KBM-7 (cell line): ENCODE results near the gene NDST1.

Experiments used
- DNase-seq: peaks from one replicate; pipeline ENCODE4 v3.0.0-alpha.2; 2015
- in situ Hi-C: fragments of 300-500 bp; cut with MboI; formaldehyde crosslinking; loops from 2 replicates; pipeline ENCODE4 v1.14.3; 2020; ENCODE audit warnings: low sequenced_read_pairs, low pct_unique_long_range_greater_than_20kb, mixed read lengths

Gene NDST1

DNA sequence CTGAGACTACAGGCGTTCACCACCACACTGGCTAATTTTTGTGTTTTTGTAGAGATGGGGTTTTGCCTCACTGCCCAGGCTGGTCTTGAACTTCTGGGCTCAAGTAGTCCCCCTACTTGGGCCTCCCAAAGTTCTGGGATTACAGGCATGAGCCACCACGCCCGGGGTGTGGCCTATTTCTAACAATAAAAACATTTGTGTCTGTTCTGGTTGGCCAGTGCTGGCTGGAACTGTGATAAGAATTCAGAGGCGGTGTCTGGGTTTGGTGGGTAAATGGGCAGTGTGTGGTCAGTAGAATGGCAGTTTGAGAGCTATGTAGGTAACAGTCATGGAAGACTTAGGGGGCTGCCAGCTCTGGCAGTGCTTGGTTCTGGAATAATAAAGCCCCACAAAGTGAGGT is 85.7 kb downstream of the NDST1 start:
- no peak for DNase-seq
- in situ Hi-C loops: no loop called here

DNA sequence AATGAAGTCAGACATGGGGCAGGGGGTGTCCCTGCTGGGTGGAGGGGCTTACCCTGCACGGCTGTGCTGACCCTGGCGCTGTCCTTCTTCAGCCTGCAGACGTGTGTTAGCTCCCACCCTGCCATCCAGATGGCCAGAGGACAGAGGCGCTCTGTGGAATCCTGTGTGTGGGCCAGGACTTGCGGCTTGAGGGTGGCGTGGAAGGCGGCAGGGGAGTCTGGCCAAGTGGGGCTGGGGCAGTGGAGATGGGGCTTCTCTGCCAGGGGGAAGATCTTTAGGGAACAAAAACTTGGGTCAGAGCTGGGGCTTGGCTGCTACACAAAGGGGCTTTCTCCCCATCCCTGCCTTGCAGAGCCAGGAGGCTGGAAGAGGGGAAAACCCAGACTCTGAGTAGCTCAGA is 86.1 kb downstream of the NDST1 start:
- in situ Hi-C loops: no loop called here

DNA sequence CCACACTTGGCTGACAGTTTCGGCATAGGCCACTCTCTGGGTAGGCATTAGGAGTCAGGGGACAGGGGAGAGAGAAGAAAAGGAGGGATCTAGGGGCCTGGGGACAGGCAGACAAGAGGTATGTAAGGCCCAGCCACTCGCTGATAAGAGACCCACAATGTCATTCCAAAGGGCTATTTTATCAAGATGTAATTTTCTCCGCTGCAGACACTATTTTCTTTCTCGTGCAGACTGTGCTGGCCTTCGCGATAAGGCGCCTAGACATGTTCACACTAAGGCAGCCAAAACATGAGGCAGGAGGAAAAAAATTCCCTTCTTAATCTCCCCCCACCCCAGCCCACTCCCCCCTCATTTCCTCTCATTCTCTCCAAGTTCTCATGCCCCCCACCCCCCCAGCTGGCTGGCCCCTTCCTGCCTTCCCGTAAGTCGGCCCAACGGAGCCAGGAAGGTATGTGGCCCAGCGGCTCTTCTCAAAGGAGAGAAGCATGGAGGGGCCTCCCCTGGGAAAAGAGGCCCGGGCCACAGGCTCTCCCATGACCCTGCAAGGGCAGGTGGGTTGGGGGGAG is 87.6 kb downstream of the NDST1 start:
- no peak for DNase-seq
- in situ Hi-C loops: no loop called here

More for the DNA sequence above, 86.1 kb downstream of the NDST1 start:
- DNase-seq: no peak

DNA sequence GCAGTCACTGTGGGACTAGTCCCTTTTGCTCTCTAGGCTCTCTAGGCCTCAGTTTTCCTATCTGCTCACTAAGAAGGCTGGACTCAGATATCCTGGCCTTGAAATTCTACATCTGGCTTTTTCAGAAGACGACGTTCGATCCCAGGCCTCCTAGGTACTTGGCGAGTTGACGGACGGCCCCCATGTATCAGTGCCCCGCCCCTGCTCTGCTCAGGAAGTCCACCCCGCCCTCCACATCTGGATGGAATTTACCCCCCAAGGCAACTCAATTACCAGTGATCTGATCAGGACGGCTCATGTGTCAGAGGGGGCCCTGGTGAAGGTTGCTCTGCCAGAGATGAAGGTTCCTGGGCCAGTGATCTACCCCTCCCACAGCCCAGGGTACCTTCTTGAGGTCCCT is 88.4 kb downstream of the NDST1 start:
- in situ Hi-C loops: no loop called here
- no peak for DNase-seq

DNA sequence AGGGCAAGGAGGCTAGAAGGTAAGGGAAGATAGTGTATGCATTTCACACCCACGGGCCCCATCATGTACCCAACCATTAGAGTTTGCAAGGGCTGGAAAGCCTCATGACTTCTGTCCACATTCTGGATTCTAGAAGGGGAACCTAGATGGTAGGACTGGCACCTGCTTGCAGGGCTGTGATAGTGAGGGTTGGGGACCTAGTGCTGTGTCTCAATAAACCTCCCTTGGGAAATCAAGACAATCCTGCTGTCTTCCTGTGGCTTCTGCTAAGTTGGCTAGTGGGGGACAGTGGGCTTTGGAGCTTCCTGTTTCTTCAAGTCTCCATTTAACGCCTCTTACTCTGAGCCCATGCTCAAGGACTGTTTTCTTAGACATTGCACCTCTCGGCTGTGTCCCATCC is 88.9 kb downstream of the NDST1 start:
- in situ Hi-C loops: no loop called here
- peak; percentile 27 for DNase-seq

DNA sequence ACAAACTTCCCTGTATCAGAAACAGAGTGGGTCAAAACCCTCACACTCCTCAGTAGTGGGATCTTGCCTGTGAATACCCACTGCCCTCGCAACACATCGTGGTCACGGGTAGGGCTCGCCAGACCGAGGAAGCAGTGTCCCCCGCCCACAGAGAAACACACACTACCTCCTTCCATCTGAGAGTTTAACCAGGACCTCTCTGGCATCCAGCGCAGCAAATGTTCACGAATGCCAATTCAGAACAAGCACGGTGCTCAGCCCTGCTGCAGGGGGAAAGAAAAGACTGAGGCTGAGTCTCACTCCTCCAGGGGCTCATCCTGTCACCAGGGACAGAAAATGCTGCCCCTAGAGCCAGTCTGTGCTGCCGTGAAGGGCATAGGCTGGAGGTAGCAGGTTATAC is 90.1 kb downstream of the NDST1 start:
- in situ Hi-C loops: no loop called here

DNA sequence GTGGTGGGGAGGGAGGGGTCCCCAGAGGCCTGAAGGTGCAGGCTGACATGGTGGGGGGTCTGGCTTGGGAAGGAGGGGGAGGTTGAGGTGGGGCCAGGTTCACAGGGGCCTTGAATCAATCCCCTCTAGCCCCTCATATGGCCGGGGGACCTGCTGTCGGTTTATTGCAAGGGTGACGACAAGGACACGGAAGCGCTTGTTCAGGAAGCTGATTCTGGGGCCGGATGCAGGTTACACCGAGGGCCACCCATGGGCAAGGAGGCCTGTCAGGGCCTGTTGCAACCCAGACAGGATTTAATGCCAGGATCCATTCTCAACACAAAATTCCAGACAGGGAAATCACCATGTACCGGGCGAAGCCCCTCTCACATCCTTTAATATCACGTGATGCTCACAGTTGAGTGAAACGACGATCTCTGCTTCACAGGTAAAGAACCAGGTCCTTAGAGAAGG is 90.9 kb downstream of the NDST1 start:
- no peak for DNase-seq
- in situ Hi-C loops: no loop called here

More for the DNA sequence above, 90.1 kb downstream of the NDST1 start:
- no peak for DNase-seq

DNA sequence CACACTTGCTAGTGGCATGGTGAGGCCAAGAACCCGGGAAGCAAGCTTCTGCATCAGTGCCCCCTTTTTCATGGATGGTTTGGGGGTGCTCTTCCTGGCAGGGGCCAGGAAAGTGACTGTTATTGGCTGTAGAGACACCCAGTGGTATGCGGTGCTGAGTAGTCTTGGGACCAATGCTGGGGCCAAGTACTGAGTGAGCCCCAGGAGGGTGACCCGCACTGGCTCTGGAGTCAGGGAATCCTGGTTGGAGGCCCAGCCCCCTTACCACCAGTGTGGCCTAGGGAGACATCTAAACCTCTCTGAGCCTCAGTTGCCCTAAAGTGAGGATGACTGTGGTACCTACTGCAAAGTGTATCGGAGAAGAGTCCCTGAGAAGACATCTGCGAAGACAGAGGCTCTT is 91.3 kb downstream of the NDST1 start:
- in situ Hi-C loops: no loop called here
- DNase-seq: no peak

DNA sequence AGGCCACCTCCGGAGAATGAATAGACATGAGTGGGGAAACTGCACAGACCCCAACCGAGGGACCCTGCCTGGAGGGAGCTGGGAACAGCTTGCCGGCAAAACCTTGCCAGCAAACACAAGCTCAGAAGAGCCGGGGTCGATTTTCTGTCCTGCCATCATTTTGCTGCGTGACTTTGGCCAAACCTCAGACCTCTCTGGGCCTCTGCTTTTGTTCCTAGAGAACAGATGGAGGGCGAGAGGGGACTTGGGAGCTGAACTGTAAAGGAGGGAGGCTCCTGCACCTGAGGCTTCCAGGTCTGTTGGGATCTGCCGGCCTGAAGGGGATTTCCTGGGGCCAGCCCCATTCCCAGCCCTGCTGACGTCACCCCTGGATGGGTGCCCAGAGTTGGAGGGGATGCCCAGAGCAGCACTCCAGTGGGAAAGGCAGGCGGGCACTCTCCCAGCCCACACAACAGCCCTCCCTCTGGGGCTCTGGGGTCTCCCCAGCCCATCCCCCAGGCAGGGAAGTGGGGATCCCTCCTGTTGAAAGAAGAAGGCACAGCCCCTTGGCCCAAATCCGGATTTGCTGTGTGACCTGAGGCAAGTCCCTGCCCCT is 92.1 kb downstream of the NDST1 start:
- in situ Hi-C loops: no loop called here
- no peak for DNase-seq

DNA sequence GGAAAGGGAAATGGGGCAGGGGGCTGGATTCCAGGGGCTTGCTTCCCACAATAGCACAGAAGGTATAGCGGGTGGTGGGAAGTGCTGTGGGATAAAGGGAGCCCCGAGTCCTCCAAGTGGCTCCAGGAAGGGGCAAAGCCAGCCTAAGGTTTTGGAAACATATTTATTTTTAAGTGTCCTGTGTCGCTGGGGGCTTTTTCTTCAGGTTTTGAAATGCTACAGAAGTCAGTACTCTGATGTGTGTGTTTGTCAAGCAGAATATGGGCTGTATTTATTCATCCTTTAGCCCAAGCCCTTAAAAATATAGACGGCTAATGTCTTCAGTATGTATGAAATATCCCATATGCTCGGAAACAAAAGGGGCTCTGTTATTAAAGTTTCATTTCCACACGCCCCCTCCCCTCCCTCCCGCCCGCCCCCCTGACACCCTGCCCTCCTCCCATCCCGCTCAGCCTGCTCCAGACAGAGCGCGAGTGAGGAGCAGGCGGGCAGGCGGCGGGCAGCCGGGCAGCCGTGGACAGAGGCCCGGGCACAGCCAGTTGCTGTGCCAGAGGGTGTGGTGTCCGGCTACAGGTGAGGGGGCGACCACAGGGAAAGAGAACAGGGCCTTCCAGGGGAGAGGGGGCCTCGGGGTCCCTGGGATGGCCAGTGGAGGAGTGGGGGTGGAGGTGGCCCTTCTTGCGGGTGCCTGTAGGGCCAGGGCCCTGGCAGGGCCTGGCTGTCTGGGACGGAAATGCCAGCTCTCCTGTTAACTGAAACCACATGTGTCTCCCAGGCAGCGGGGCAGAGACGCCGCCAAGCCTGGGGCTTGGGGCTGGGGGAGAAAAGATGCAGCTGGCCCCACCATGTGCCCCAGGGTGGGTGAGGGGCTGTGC is 92.9 kb downstream of the NDST1 start:
- in situ Hi-C loops: no loop called here
- DNase-seq: no peak

DNA sequence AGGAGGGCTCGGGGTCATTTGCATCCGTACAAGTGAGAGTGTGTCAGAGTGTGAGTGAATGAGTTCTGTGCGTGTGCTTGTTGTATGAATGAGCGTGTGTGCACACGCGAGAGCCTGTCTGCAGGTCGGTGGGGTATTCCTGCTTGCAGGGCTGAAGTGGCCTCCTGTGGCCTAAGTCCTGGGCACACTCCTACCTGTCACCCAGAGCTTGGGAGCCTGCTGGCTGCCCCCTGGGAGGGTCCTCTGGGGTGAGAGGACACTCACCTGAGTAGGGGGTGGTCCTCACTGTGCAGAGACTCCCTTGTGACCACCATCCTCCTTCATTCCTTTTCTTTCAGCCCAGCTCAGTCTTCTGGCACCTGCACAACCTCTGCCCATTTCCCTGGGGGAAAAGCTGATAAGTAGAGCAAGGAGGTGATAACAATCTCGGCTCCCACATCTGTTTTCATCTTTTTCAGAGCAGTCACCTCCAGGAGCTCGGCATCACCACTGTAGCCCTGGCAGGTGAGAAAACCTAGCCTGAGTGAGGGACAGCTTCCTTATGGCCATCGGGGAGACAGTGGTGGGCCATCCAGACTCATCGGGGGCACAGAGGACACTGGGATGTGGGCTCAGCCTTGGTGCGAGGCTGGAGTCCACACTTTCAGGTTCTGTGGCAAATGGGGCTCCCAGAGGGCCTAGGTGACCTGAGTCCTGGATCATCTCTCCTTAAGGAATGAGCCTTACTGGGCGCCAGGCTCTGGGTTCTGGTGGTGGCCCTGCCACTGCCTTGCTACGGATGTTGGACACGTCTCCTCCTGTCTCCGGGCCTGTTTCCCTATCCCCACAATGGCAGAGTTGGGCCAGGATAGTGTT is 93.8 kb downstream of the NDST1 start:
- in situ Hi-C loops: no loop called here
- DNase-seq: no peak

DNA sequence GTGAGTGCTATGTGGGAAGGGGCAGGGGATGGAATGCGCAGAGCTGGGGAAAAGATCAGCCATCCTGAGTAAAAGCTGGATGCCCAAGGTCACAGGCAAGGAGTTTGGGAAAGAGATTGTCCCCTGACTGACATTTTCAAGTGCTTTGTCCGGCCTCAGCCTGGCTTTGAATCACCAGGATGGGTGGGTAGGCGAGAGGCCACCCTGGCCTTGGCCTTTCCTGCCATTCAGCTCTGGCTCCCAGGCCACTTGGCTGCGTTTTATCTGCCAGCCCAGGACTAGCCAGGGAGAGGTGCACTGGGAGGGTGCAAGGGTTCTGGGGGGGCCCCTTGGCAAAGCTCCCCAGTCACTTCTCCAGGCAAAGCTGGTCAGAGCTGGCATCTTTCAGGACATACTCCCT is 95.1 kb downstream of the NDST1 start:
- DNase-seq: no peak
- in situ Hi-C loops: no loop called here

DNA sequence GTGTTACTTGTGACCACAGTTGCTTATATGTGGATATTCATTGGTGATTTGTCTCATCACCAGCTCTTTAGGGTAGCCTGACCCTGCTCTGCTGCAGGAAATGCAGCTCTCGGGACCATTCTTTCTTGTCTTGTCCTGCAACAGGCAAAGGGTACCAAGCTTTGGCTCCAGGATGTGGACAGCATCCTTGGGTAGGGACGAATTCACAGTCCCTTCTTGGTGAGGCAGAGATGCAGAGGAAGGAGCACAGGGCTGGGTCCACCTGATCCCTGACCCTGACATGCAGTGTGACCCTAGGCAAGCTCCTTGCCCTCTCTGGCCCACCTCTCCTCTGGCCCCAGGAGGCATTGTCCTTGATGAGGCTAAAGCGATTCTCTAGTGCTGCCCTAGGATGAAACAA is 95.6 kb downstream of the NDST1 start:
- no peak for DNase-seq
- in situ Hi-C loops: no loop called here

DNA sequence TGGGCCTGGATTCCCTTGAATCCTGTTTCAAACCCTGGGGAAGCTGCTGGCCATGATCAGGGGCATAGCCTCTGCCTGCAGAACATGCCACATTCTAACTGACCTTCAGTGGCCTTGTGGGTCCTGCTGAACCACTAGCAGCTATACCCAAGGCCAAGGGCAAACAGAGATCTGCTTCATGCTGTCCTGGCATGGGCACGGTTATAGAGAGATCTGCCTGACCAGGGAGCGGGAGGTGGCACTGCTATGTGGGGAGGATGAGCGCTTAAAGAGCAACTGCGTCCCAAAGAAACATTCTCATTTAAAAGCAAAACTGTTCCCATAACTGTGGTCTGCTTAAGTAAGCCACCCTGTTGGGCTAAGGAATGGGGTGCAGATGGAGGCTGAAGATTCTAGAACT is 96.1 kb downstream of the NDST1 start:
- no peak for DNase-seq
- in situ Hi-C loops: no loop called here

DNA sequence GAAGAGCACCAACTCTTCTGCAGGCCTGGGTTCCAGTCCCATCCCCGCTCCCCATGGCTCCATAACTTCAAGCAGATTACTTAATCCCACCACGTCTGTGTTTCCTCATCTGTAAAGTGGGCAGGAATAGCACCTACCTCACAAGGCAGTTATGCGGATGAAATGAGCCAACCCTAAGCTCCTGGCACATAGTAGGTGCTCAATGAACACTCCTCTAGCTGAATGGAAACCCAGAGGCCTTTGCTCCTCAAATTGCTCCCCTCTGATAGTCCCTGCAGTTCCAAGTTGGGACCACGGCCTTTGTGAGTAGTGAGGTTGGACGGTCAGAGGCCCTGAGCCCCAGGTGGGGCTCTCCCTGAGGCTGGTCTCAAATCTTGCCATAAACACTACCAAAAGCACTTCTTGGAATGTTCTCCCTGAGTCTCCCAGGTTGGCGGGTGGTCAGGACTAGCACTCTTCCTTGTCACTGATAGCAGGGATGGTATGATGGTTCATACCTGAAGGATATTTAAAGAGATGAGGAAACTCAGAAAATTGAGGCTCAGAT is 97.0 kb downstream of the NDST1 start:
- DNase-seq: no peak
- in situ Hi-C loops: no loop called here

DNA sequence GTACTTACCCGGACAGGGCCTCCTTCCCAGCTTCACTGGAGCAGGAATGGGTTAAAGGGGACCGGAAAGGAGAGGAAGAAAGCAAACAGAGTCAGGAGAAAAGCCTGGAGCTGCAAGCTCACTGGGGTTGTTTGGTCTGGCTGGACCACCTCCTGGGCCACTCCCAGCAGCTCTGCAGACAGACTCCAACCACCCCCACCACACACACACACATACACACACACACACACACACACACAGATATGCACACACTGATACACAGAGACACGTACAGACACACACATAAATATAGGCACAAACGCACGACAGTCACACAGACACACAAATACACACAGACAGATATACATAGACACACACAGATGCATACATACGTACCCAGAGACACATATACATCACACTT is 97.6 kb downstream of the NDST1 start:
- DNase-seq: no peak
- in situ Hi-C loops: no loop called here

DNA sequence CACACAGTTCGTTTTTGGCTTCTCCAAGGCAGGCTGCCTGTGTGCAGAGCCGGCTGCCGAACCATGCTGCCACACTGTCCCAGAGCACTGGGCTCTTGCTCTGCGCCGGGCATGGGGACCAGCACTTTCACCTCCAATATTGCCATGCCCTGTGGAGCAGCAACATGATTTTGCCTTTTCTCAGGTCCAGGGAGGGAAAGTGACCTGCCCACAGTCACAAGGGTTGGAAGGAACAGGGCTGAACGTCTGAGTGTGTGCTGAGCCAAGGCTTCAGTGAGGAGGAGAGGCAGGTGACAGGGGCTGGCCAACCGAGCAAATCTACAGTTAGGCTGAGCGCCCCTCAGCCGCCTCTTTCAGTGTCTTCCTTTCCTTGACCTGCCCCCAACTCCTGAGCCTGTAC is 98.5 kb downstream of the NDST1 start:
- in situ Hi-C loops: no loop called here
- no peak for DNase-seq

DNA sequence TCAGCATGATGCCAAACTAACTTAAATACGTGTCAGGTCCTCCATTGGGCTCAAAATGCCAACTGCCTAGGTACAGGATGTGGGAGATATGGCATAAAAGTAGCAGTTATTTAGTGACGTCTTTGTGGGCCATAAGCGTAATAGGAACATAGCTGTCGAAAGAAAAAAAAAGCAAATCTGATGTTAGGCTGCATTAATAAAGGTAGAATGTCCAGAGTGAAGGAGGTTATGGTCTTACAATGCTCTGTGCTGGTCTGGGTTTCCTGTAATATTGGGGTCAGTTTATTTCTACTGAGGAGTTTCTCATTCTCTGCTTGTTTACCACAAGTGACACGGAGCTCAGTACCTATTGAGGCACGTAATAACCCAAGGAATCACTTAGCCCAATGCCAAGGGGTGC is 99.2 kb downstream of the NDST1 start:
- in situ Hi-C loops: no loop called here
- no peak for DNase-seq
